Mucosa of stomach (tissue), 1 donor: Measurements from ENCODE around the gene BCL2.
A peak's percentile ranks its signal among the peaks of the same experiment; 100 is the strongest.

Experiments
- H3K27me3 ChIP-seq: one replicate; pipeline ENCODE4 v1.7.0; 2013; ENCODE audit warnings: mild to moderate bottlenecking, low read length; ENCODE audit not compliant: control insufficient read depth, insufficient read depth
- H3K36me3 ChIP-seq: one replicate; pipeline ENCODE4 v1.7.0; 2013; ENCODE audit warnings: low read length; ENCODE audit not compliant: control insufficient read depth, insufficient read depth
- H3K4me1 ChIP-seq: one replicate; pipeline ENCODE4 v1.7.0; 2013; ENCODE audit warnings: mild to moderate bottlenecking, low read length; ENCODE audit not compliant: control insufficient read depth, insufficient read depth
- H3K4me3 ChIP-seq: one replicate; pipeline ENCODE4 v1.7.0; 2013; ENCODE audit warnings: low read length
- H3K9ac ChIP-seq: one replicate; pipeline ENCODE4 v1.7.0; 2013; ENCODE audit warnings: mild to moderate bottlenecking, low read length, moderate library complexity
- H3K9me3 ChIP-seq: one replicate; pipeline ENCODE4 v1.7.0; 2013; ENCODE audit warnings: mild to moderate bottlenecking, low read length, moderate library complexity; ENCODE audit not compliant: control insufficient read depth
- donor health status: Pancreatic carcinoma.

Gene BCL2

GRCh38 chr18:63322206-63322605 lies 2.6 kb upstream of the BCL2 start:
- H3K4me3 ChIP-seq, result no peak overlapping the region
- H3K9me3 ChIP-seq, result no peaks in the 10 kb centered on the region
- peaks cover 4% of the 10 kb centered on the region for H3K4me1 ChIP-seq
- H3K27me3 ChIP-seq, result peaks cover 15% of the 10 kb centered on the region
- H3K36me3 ChIP-seq, result no peaks in the 10 kb centered on the region
- peak overlapping the region; percentile 20 for H3K9ac ChIP-seq

- H3K27me3 ChIP-seq, result peaks cover 15% of the 10 kb centered on the region
- H3K9ac ChIP-seq, result peak overlapping the region; percentile 72
- peaks cover 4% of the 10 kb centered on the region for H3K4me1 ChIP-seq
- no peaks in the 10 kb centered on the region for H3K36me3 ChIP-seq
- peak overlapping the region; percentile 64 for H3K4me3 ChIP-seq
- no peaks in the 10 kb centered on the region for H3K9me3 ChIP-seq
Measured at GRCh38 chr18:63321291-63321690, 1.7 kb upstream of the BCL2 start.

- Histone ChIP-seq H3K9ac (peak overlapping the region; percentile 72), H3K27me3 (peaks cover 15% of the 10 kb centered on the region), H3K4me1 (peaks cover 4% of the 10 kb centered on the region), H3K9me3 (no peaks in the 10 kb centered on the region), H3K36me3 (no peaks in the 10 kb centered on the region), H3K4me3 (peak overlapping the region; percentile 64)
Measured at GRCh38 chr18:63320975-63321265, 1.4 kb upstream of the BCL2 start.

GRCh38 chr18:63320123-63320974 lies 780 bp upstream of the BCL2 start:
- peaks cover 4% of the 10 kb centered on the region for H3K4me1 ChIP-seq
- peaks cover 15% of the 10 kb centered on the region for H3K27me3 ChIP-seq
- peak overlapping the region; percentile 64 for H3K4me3 ChIP-seq
- H3K36me3 ChIP-seq, result no peaks in the 10 kb centered on the region
- H3K9ac ChIP-seq, result peak overlapping the region; percentile 72
- no peaks in the 10 kb centered on the region for H3K9me3 ChIP-seq

GRCh38 chr18:63318889-63319382 lies 633 bp downstream of the BCL2 start:
- Histone ChIP-seq H3K9ac (peak overlapping the region; percentile 37), H3K27me3 (peaks cover 15% of the 10 kb centered on the region), H3K36me3 (no peaks in the 10 kb centered on the region), H3K9me3 (no peaks in the 10 kb centered on the region), H3K4me3 (peak overlapping the region; percentile 54), H3K4me1 (peaks cover 4% of the 10 kb centered on the region)

GRCh38 chr18:63317982-63318888 lies 1.3 kb downstream of the BCL2 start:
- Histone ChIP-seq H3K4me3 (peak overlapping the region; percentile 15), H3K4me1 (peaks cover 4% of the 10 kb centered on the region), H3K36me3 (no peaks in the 10 kb centered on the region), H3K9ac (peak overlapping the region; percentile 24), H3K9me3 (no peaks in the 10 kb centered on the region), H3K27me3 (peaks cover 15% of the 10 kb centered on the region)

GRCh38 chr18:63317556-63317946 lies 2.0 kb downstream of the BCL2 start:
- peaks cover 15% of the 10 kb centered on the region for H3K27me3 ChIP-seq
- H3K4me1 ChIP-seq, result peaks cover 4% of the 10 kb centered on the region
- H3K36me3 ChIP-seq, result no peaks in the 10 kb centered on the region
- peak overlapping the region; percentile 24 for H3K9ac ChIP-seq
- no peaks in the 10 kb centered on the region for H3K9me3 ChIP-seq
- H3K4me3 ChIP-seq, result no peak overlapping the region

GRCh38 chr18:63316612-63317555 lies 2.7 kb downstream of the BCL2 start:
- Histone ChIP-seq H3K36me3 (no peaks in the 10 kb centered on the region), H3K4me3 (no peak overlapping the region), H3K27me3 (peaks cover 15% of the 10 kb centered on the region), H3K9ac (no peak overlapping the region), H3K4me1 (peaks cover 4% of the 10 kb centered on the region), H3K9me3 (no peaks in the 10 kb centered on the region)

GRCh38 chr18:63315876-63316275 lies 3.7 kb downstream of the BCL2 start:
- H3K36me3 ChIP-seq, result no peaks in the 10 kb centered on the region
- H3K9me3 ChIP-seq, result no peaks in the 10 kb centered on the region
- H3K4me3 ChIP-seq, result no peak overlapping the region
- peaks cover 15% of the 10 kb centered on the region for H3K27me3 ChIP-seq
- no peak overlapping the region for H3K9ac ChIP-seq
- H3K4me1 ChIP-seq, result peaks cover 4% of the 10 kb centered on the region

- no peaks in the 10 kb centered on the region for H3K36me3 ChIP-seq
- no peak overlapping the region for H3K9ac ChIP-seq
- H3K4me3 ChIP-seq, result no peak overlapping the region
- no peaks in the 10 kb centered on the region for H3K9me3 ChIP-seq
- peaks cover 15% of the 10 kb centered on the region for H3K27me3 ChIP-seq
- H3K4me1 ChIP-seq, result peaks cover 4% of the 10 kb centered on the region
Measured at GRCh38 chr18:63315131-63315662, 4.4 kb downstream of the BCL2 start.

GRCh38 chr18:63314062-63314790 lies 5.3 kb downstream of the BCL2 start:
- Histone ChIP-seq H3K9me3 (no peaks in the 10 kb centered on the region), H3K4me3 (no peak overlapping the region), H3K27me3 (peaks cover 15% of the 10 kb centered on the region), H3K4me1 (peaks cover under 1% of the 10 kb centered on the region), H3K9ac (no peak overlapping the region), H3K36me3 (no peaks in the 10 kb centered on the region)
